GM23338 (cell line): Measurements from ENCODE around the gene ZBTB34. TPM values are rescaled to one million over a fixed set of nuclear protein-coding genes. Genes with fewer than 3 reads are reported as not detected.

Experiments used
- ATAC-seq: fragments of 200-7000 bp; cut with Tn5 transposase; 3 replicates; pipeline ENCODE4 v1.9.1; 2020
- DNase-seq: peaks from one replicate; pipeline ENCODE4 v3.0.0-alpha.2; 2015; ENCODE audit warnings: low spot score
- H2AFZ ChIP-seq: fragments of 200-600 bp; sonication (generic); 2 replicates; pipeline ENCODE4 v1.8.0; 2016; ENCODE audit warnings: antibody characterized with exemption, mild to moderate bottlenecking, moderate library complexity
- H3F3A ChIP-seq: fragments of 200-600 bp; sonication (generic); replicated peaks from 2 replicates; pipeline ENCODE4 v1.8.0; 2017; ENCODE audit warnings: antibody characterized with exemption, mixed run types, low read depth
- H3K27ac ChIP-seq: fragments of 200-600 bp; sonication (generic); 2 replicates; pipeline ENCODE4 v1.6.1; 2016; ENCODE audit warnings: low read depth
- H3K27me3 ChIP-seq: fragments of 200-600 bp; sonication (generic); 2 replicates; pipeline ENCODE4 v1.8.0; 2016; ENCODE audit warnings: mild to moderate bottlenecking, mixed run types, moderate library complexity; ENCODE audit not compliant: insufficient read depth
- H3K36me3 ChIP-seq: fragments of 200-600 bp; sonication (generic); 2 replicates; pipeline ENCODE4 v1.8.0; 2016; ENCODE audit warnings: mild to moderate bottlenecking; ENCODE audit not compliant: insufficient read depth
- H3K4me1 ChIP-seq: fragments of 200-600 bp; sonication (generic); 2 replicates; pipeline ENCODE4 v1.8.0; 2016; ENCODE audit warnings: mild to moderate bottlenecking, moderate library complexity; ENCODE audit not compliant: insufficient read depth
- H3K4me2 ChIP-seq: fragments of 200-600 bp; sonication (generic); 2 replicates; pipeline ENCODE4 v1.7.1; 2017; ENCODE audit warnings: mixed run types
- H3K4me3 ChIP-seq: fragments of 200-600 bp; sonication (generic); 2 replicates; pipeline ENCODE4 v1.6.1; 2016; ENCODE audit warnings: mixed run types
- H3K79me2 ChIP-seq: fragments of 200-600 bp; sonication (generic); replicated peaks from 2 replicates; pipeline ENCODE4 v1.8.0; 2017; ENCODE audit warnings: mild to moderate bottlenecking; ENCODE audit not compliant: insufficient read depth
- H3K9me2 ChIP-seq: fragments of 200-600 bp; sonication (generic); 2 replicates; pipeline ENCODE4 v1.8.0; 2017; ENCODE audit not compliant: insufficient read depth
- H4K20me1 ChIP-seq: fragments of 200-600 bp; sonication (generic); replicated peaks from 2 replicates; pipeline ENCODE4 v1.8.0; 2017; ENCODE audit warnings: mild to moderate bottlenecking; ENCODE audit not compliant: insufficient read depth
- H3K27ac Mint-ChIP-seq: 2 replicates; pipeline ENCODE4 v1.8.0; 2020; ENCODE audit warnings: inconsistent platforms, mild to moderate bottlenecking, moderate library complexity, mixed read lengths
- H3K27me3 Mint-ChIP-seq: 3 replicates; pipeline ENCODE4 v1.8.0; 2022; ENCODE audit warnings: low read depth, mild to moderate bottlenecking, moderate library complexity, mixed read lengths, inconsistent platforms; ENCODE audit not compliant: insufficient read depth, poor library complexity
- H3K36me3 Mint-ChIP-seq: 3 replicates; pipeline ENCODE4 v1.8.0; 2021; ENCODE audit warnings: low read depth, mild to moderate bottlenecking, inconsistent platforms, moderate library complexity, mixed read lengths
- H3K4me1 Mint-ChIP-seq: 3 replicates; pipeline ENCODE4 v1.8.0; 2020; ENCODE audit warnings: mild to moderate bottlenecking, inconsistent platforms, mixed read lengths
- H3K4me3 Mint-ChIP-seq: 3 replicates; pipeline ENCODE4 v1.8.0; 2021; ENCODE audit warnings: moderate library complexity, mild to moderate bottlenecking, inconsistent platforms, mixed read lengths
- H3K9me3 Mint-ChIP-seq: 3 replicates; pipeline ENCODE4 v1.8.0; 2020; ENCODE audit warnings: moderate library complexity, mild to moderate bottlenecking, inconsistent platforms, mixed read lengths
- EZH2 ChIP-seq: fragments of 200-600 bp; sonication (generic); IDR thresholded peaks from one replicate; pipeline ENCODE4 v1.8.0; 2017; ENCODE audit warnings: antibody characterized with exemption, mild to moderate bottlenecking, low read depth; ENCODE audit not compliant: unreplicated experiment
- JUNB ChIP-seq: IDR thresholded peaks from one replicate; pipeline ENCODE4 v1.6.1; 2016; ENCODE audit warnings: antibody characterized with exemption; ENCODE audit not compliant: unreplicated experiment
- STAT1 ChIP-seq: IDR thresholded peaks from one replicate; pipeline ENCODE4 v1.6.1; 2016; ENCODE audit warnings: antibody characterized with exemption; ENCODE audit not compliant: unreplicated experiment
- polyA plus RNA-seq: library from polyadenylated mRNA; unstranded; fragments of >200 nt; fragmentation: Nextera tagmentation; extraction: Ambion mirVana; gene quantifications from 2 replicates; pipeline ENCODE4 v1.2.1, GENCODE V29; 2016
- total RNA-seq: library from RNA; depleted of rRNA; stranded (reverse); fragments of >200 nt; shearing (Covaris generic); gene quantifications from 2 replicates; pipeline ENCODE4 v1.2.3, GENCODE V29; 2014
- TF ChIP-seq, protein P1 (sequence below): fragments of 250-450 bp; sonication (Bioruptor Pico); IDR thresholded peaks from 2 replicates; pipeline ENCODE4 v1.5.0; 2020; ENCODE audit warnings: mild to moderate bottlenecking, moderate library complexity
- TF ChIP-seq, protein P2 (sequence below): IDR thresholded peaks from 2 replicates; pipeline ENCODE4 v1.6.1; 2016; ENCODE audit warnings: antibody characterized with exemption
- TF ChIP-seq, protein P3 (sequence below): IDR thresholded peaks from one replicate; pipeline ENCODE4 v1.6.1; 2018; ENCODE audit warnings: antibody characterized with exemption; ENCODE audit not compliant: unreplicated experiment

ZBTB34 gene
- total and polyA plus RNA-seq, 2 experiments from 2014 or later, result 6.4 to 21.9 TPM

DNA sequence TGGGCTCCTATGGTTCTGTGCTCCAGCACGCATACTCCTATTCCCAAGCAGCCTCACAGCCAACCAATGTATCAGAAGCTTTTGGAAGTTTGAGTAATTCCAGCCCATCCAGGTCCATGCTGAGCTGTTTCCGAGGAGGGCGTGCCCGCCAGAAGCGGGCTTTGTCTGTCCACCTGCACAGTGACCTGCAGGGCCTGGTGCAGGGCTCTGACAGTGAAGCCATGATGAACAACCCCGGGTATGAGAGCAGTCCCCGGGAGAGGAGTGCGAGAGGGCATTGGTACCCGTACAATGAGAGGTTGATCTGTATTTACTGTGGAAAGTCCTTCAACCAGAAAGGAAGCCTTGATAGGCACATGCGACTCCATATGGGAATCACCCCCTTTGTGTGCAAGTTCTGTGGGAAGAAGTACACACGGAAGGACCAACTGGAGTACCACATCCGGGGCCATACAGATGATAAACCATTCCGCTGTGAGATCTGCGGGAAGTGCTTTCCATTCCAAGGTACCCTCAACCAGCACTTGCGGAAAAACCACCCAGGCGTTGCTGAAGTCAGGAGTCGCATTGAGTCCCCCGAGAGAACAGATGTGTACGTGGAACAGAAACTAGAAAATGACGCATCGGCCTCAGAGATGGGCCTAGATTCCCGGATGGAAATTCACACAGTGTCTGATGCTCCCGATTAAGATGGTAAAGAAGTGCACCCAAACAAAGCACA lies 19.9 kb downstream of the ZBTB34 start:
- DNase-seq (no peak), ATAC-seq (no peak)
- Histone ChIP-seq H3K27ac (no peak overlapping the region), H3K4me3 (no peak overlapping the region), H3F3A (no peaks in the 10 kb centered on the region), H3K36me3 (no peaks in the 10 kb centered on the region), H3K27me3 (no peaks in the 10 kb centered on the region), H3K4me1 (no peaks in the 10 kb centered on the region), H2AFZ (no peak overlapping the region), H4K20me1 (peaks cover 13% of the 10 kb centered on the region), H3K9me2 (no peaks in the 10 kb centered on the region), H3K4me2 (no peak overlapping the region), H3K79me2 (peaks cover 53% of the 10 kb centered on the region)
- Mint-ChIP-seq H3K4me1 (peaks cover 16% of the 10 kb centered on the region), H3K27me3 (peaks cover 3% of the 10 kb centered on the region), H3K4me3 (no peak overlapping the region), H3K36me3 (peaks cover 26% of the 10 kb centered on the region), H3K27ac (no peak overlapping the region), H3K9me3 (peaks cover 2% of the 10 kb centered on the region; the same call in 2 of the 3 replicates)
- TF ChIP-seq STAT1 (no peak), JUNB (no peak), EZH2 (no peak)
- TF ChIP-seq, protein P1, sequence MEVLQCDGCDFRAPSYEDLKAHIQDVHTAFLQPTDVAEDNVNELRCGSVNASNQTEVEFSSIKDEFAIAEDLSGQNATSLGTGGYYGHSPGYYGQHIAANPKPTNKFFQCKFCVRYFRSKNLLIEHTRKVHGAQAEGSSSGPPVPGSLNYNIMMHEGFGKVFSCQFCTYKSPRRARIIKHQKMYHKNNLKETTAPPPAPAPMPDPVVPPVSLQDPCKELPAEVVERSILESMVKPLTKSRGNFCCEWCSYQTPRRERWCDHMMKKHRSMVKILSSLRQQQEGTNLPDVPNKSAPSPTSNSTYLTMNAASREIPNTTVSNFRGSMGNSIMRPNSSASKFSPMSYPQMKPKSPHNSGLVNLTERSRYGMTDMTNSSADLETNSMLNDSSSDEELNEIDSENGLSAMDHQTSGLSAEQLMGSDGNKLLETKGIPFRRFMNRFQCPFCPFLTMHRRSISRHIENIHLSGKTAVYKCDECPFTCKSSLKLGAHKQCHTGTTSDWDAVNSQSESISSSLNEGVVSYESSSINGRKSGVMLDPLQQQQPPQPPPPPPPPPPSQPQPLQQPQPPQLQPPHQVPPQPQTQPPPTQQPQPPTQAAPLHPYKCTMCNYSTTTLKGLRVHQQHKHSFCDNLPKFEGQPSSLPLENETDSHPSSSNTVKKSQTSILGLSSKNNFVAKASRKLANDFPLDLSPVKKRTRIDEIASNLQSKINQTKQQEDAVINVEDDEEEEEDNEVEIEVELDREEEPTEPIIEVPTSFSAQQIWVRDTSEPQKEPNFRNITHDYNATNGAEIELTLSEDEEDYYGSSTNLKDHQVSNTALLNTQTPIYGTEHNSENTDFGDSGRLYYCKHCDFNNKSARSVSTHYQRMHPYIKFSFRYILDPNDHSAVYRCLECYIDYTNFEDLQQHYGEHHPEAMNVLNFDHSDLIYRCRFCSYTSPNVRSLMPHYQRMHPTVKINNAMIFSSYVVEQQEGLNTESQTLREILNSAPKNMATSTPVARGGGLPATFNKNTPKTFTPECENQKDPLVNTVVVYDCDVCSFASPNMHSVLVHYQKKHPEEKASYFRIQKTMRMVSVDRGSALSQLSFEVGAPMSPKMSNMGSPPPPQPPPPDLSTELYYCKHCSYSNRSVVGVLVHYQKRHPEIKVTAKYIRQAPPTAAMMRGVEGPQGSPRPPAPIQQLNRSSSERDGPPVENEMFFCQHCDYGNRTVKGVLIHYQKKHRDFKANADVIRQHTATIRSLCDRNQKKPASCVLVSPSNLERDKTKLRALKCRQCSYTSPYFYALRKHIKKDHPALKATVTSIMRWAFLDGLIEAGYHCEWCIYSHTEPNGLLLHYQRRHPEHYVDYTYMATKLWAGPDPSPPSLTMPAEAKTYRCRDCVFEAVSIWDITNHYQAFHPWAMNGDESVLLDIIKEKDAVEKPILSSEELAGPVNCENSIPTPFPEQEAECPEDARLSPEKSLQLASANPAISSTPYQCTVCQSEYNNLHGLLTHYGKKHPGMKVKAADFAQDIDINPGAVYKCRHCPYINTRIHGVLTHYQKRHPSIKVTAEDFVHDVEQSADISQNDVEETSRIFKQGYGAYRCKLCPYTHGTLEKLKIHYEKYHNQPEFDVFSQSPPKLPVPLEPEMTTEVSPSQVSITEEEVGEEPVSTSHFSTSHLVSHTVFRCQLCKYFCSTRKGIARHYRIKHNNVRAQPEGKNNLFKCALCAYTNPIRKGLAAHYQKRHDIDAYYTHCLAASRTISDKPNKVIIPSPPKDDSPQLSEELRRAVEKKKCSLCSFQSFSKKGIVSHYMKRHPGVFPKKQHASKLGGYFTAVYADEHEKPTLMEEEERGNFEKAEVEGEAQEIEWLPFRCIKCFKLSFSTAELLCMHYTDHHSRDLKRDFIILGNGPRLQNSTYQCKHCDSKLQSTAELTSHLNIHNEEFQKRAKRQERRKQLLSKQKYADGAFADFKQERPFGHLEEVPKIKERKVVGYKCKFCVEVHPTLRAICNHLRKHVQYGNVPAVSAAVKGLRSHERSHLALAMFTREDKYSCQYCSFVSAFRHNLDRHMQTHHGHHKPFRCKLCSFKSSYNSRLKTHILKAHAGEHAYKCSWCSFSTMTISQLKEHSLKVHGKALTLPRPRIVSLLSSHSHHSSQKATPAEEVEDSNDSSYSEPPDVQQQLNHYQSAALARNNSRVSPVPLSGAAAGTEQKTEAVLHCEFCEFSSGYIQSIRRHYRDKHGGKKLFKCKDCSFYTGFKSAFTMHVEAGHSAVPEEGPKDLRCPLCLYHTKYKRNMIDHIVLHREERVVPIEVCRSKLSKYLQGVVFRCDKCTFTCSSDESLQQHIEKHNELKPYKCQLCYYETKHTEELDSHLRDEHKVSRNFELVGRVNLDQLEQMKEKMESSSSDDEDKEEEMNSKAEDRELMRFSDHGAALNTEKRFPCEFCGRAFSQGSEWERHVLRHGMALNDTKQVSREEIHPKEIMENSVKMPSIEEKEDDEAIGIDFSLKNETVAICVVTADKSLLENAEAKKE (CRISPR knock-in tag), result no peak
- TF ChIP-seq, protein P2, sequence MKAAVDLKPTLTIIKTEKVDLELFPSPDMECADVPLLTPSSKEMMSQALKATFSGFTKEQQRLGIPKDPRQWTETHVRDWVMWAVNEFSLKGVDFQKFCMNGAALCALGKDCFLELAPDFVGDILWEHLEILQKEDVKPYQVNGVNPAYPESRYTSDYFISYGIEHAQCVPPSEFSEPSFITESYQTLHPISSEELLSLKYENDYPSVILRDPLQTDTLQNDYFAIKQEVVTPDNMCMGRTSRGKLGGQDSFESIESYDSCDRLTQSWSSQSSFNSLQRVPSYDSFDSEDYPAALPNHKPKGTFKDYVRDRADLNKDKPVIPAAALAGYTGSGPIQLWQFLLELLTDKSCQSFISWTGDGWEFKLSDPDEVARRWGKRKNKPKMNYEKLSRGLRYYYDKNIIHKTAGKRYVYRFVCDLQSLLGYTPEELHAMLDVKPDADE, result no peak
- TF ChIP-seq, protein P3, sequence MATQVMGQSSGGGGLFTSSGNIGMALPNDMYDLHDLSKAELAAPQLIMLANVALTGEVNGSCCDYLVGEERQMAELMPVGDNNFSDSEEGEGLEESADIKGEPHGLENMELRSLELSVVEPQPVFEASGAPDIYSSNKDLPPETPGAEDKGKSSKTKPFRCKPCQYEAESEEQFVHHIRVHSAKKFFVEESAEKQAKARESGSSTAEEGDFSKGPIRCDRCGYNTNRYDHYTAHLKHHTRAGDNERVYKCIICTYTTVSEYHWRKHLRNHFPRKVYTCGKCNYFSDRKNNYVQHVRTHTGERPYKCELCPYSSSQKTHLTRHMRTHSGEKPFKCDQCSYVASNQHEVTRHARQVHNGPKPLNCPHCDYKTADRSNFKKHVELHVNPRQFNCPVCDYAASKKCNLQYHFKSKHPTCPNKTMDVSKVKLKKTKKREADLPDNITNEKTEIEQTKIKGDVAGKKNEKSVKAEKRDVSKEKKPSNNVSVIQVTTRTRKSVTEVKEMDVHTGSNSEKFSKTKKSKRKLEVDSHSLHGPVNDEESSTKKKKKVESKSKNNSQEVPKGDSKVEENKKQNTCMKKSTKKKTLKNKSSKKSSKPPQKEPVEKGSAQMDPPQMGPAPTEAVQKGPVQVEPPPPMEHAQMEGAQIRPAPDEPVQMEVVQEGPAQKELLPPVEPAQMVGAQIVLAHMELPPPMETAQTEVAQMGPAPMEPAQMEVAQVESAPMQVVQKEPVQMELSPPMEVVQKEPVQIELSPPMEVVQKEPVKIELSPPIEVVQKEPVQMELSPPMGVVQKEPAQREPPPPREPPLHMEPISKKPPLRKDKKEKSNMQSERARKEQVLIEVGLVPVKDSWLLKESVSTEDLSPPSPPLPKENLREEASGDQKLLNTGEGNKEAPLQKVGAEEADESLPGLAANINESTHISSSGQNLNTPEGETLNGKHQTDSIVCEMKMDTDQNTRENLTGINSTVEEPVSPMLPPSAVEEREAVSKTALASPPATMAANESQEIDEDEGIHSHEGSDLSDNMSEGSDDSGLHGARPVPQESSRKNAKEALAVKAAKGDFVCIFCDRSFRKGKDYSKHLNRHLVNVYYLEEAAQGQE, result no peak
